Effector memory CD4-positive, alpha-beta T cell (primary cell): ENCODE results near the gene TUT1.
"Not testable (repeated sequence)": the region's sequence is repeated elsewhere in the genome, so short reads cannot be mapped to it uniquely, and the experiment has no call there.

ENCODE experiments used
- DNase-seq, 3 donors: peaks; one replicate each; pipeline ENCODE4 v3.0.0-alpha.2; 2020
- H3K27ac ChIP-seq: 2 replicates; pipeline ENCODE4 v1.7.0; 2013; ENCODE audit warnings: mild to moderate bottlenecking, low read length, moderate library complexity; ENCODE audit not compliant: insufficient read depth, poor library complexity, severe bottlenecking
- H3K27me3 ChIP-seq: replicated peaks from 2 replicates; pipeline ENCODE4 v1.7.0; 2013; ENCODE audit warnings: mild to moderate bottlenecking, low read length; ENCODE audit not compliant: insufficient read depth, control insufficient read depth, poor library complexity, severe bottlenecking
- H3K36me3 ChIP-seq: 2 replicates; pipeline ENCODE4 v1.7.0; 2013; ENCODE audit warnings: mild to moderate bottlenecking, low read length, moderate library complexity; ENCODE audit not compliant: control insufficient read depth, insufficient read depth
- H3K4me1 ChIP-seq: 2 replicates; pipeline ENCODE4 v1.7.0; 2013; ENCODE audit warnings: low read length, mild to moderate bottlenecking; ENCODE audit not compliant: control insufficient read depth, insufficient read depth, poor library complexity, severe bottlenecking
- H3K4me3 ChIP-seq: 2 replicates; pipeline ENCODE4 v1.7.0; 2013; ENCODE audit warnings: low read length, low read depth, mild to moderate bottlenecking; ENCODE audit not compliant: insufficient read depth, poor library complexity, severe bottlenecking
- H3K9me3 ChIP-seq: 2 replicates; pipeline ENCODE4 v1.7.0; 2013; ENCODE audit warnings: mild to moderate bottlenecking, low read length, moderate library complexity; ENCODE audit not compliant: control insufficient read depth
- total RNA-seq, 3 donors: gene quantifications; one replicate each; lab custom pipeline; 2026; lab: John Stamatoyannopoulos, UW

Gene TUT1
- 6.9 to 8.5 (median 7.6) reads per million in 3 donors for total RNA-seq

GRCh38 chr11:62591448-62592145, at the start of gene TUT1:
TSS of gene TUT1 (minus strand) at chr11:62591523. CDS start at chr11:62591485, 38 bp downstream.
- H3K4me3 ChIP-seq: peak within 1 kb of the TSS; percentile 78
- no peaks in the 10 kb centered on the region for H3K27me3 ChIP-seq
- no peaks in the 10 kb centered on the region for H3K9me3 ChIP-seq
- peak within 1 kb of the TSS; percentile 89 for H3K27ac ChIP-seq
- peaks cover 20% of the 10 kb centered on the region for H3K4me1 ChIP-seq
- DNase-seq: peak; percentile 95 to 96 (median 96)
- H3K36me3 ChIP-seq: peaks cover 30% of the 10 kb centered on the region

GRCh38 chr11:62632492-62632891, 41.2 kb upstream of the TUT1 start:
- Histone ChIP-seq H3K27ac (no peak overlapping the region), H3K4me3 (no peak overlapping the region)

GRCh38 chr11:62627713-62628112, 36.4 kb upstream of the TUT1 start:
- Histone ChIP-seq H3K9me3 (no peaks in the 10 kb centered on the region), H3K36me3 (peaks cover 67% of the 10 kb centered on the region), H3K4me1 (no peaks in the 10 kb centered on the region), H3K27ac (no peak overlapping the region), H3K4me3 (no peak overlapping the region), H3K27me3 (no peaks in the 10 kb centered on the region)
- no peak for DNase-seq

More at GRCh38 chr11:62632492-62632891, 41.2 kb upstream of the TUT1 start:
- Histone ChIP-seq H3K36me3 (peaks cover 76% of the 10 kb centered on the region), H3K4me1 (peaks cover 4% of the 10 kb centered on the region), H3K9me3 (no peaks in the 10 kb centered on the region), H3K27me3 (no peaks in the 10 kb centered on the region)
- DNase-seq: no peak

GRCh38 chr11:62622476-62623089, 31.3 kb upstream of the TUT1 start:
- Histone ChIP-seq H3K27ac (peak overlapping the region; percentile 82), H3K36me3 (peaks cover 18% of the 10 kb centered on the region), H3K4me1 (peaks cover 10% of the 10 kb centered on the region), H3K27me3 (no peaks in the 10 kb centered on the region), H3K4me3 (no peak overlapping the region), H3K9me3 (no peaks in the 10 kb centered on the region)
- no peak for DNase-seq

GRCh38 chr11:62621567-62622470, 30.5 kb upstream of the TUT1 start, which contains the start of gene B3GAT3:
TSS of gene B3GAT3 (minus strand) at chr11:62621986. CDS start at chr11:62621947, 39 bp downstream.
- peak; percentile 96 to 98 (median 98) for DNase-seq
- no peaks in the 10 kb centered on the region for H3K27me3 ChIP-seq
- peaks cover 21% of the 10 kb centered on the region for H3K36me3 ChIP-seq
- peaks cover 10% of the 10 kb centered on the region for H3K4me1 ChIP-seq
- H3K27ac ChIP-seq: peak within 1 kb of the TSS; percentile 82
- no peaks in the 10 kb centered on the region for H3K9me3 ChIP-seq
- peak within 1 kb of the TSS; percentile 69 for H3K4me3 ChIP-seq

- H3K36me3 ChIP-seq: peaks cover 20% of the 10 kb centered on the region
- no peaks in the 10 kb centered on the region for H3K9me3 ChIP-seq
- no peak for DNase-seq
- no peaks in the 10 kb centered on the region for H3K27me3 ChIP-seq
- peak overlapping the region; percentile 69 for H3K4me3 ChIP-seq
- peak overlapping the region; percentile 82 for H3K27ac ChIP-seq
- peaks cover 10% of the 10 kb centered on the region for H3K4me1 ChIP-seq
Measured at GRCh38 chr11:62621027-62621566, 29.8 kb upstream of the TUT1 start.

GRCh38 chr11:62616957-62617356, 25.6 kb upstream of the TUT1 start:
- not testable (repeated sequence) for DNase-seq
- H3K36me3 ChIP-seq: peaks cover 21% of the 10 kb centered on the region

GRCh38 chr11:62615521-62615920, 24.2 kb upstream of the TUT1 start:
- Histone ChIP-seq H3K4me3 (no peak overlapping the region), H3K4me1 (peaks cover 20% of the 10 kb centered on the region), H3K27me3 (no peaks in the 10 kb centered on the region), H3K9me3 (no peaks in the 10 kb centered on the region), H3K36me3 (peaks cover 24% of the 10 kb centered on the region), H3K27ac (no peak overlapping the region)
- DNase-seq: no peak

More at GRCh38 chr11:62616957-62617356, 25.6 kb upstream of the TUT1 start:
- H3K9me3 ChIP-seq, H3K27ac ChIP-seq, H3K27me3 ChIP-seq, H3K4me3 ChIP-seq: not testable (repeated sequence)
- H3K4me1 ChIP-seq: peaks cover 17% of the 10 kb centered on the region

GRCh38 chr11:62614275-62614674, 23.0 kb upstream of the TUT1 start:
- Histone ChIP-seq H3K4me3 (no peak overlapping the region), H3K36me3 (peaks cover 30% of the 10 kb centered on the region), H3K27ac (peak overlapping the region; percentile 93), H3K27me3 (no peaks in the 10 kb centered on the region), H3K9me3 (no peaks in the 10 kb centered on the region), H3K4me1 (peaks cover 17% of the 10 kb centered on the region)
- no peak for DNase-seq
